GM23338 (cell line): ENCODE results near the gene WFDC10A. TPM values are rescaled to one million over a fixed set of nuclear protein-coding genes. Genes with fewer than 3 reads are reported as not detected.

ENCODE experiments used
- CREB1 ChIP-seq: fragments of 250-450 bp; sonication (Bioruptor Pico); IDR thresholded peaks from 2 replicates; pipeline ENCODE4 v1.5.0; 2020; ENCODE audit warnings: low read depth, mild to moderate bottlenecking, moderate library complexity
- EZH2 ChIP-seq: fragments of 200-600 bp; sonication (generic); IDR thresholded peaks from one replicate; pipeline ENCODE4 v1.8.0; 2017; ENCODE audit warnings: antibody characterized with exemption, mild to moderate bottlenecking, low read depth; ENCODE audit not compliant: unreplicated experiment
- EZH2phosphoT487 ChIP-seq: fragments of 200-600 bp; sonication (generic); IDR thresholded peaks from one replicate; pipeline ENCODE4 v1.8.1; 2018; ENCODE audit warnings: antibody characterized with exemption; ENCODE audit not compliant: unreplicated experiment
- NANOG ChIP-seq: IDR thresholded peaks from 2 replicates; pipeline ENCODE4 v1.6.1; 2016; ENCODE audit warnings: antibody characterized with exemption, borderline replicate concordance
- STAT1 ChIP-seq: IDR thresholded peaks from one replicate; pipeline ENCODE4 v1.6.1; 2016; ENCODE audit warnings: antibody characterized with exemption; ENCODE audit not compliant: unreplicated experiment
- polyA plus RNA-seq: library from polyadenylated mRNA; unstranded; fragments of >200 nt; fragmentation: Nextera tagmentation; extraction: Ambion mirVana; gene quantifications from 2 replicates; pipeline ENCODE4 v1.2.1, GENCODE V29; 2016
- total RNA-seq: library from RNA; depleted of rRNA; stranded (reverse); fragments of >200 nt; shearing (Covaris generic); gene quantifications from 2 replicates; pipeline ENCODE4 v1.2.3, GENCODE V29; 2014
- TF ChIP-seq, protein P1 (sequence below): fragments of 250-450 bp; sonication (Bioruptor Pico); IDR thresholded peaks from 2 replicates; pipeline ENCODE4 v1.5.0; 2020; ENCODE audit warnings: mild to moderate bottlenecking, moderate library complexity
- TF ChIP-seq, protein P2 (sequence below): IDR thresholded peaks from one replicate; pipeline ENCODE4 v1.6.1; 2018; ENCODE audit warnings: antibody characterized with exemption; ENCODE audit not compliant: unreplicated experiment

Gene WFDC10A
- total and polyA plus RNA-seq, 2 experiments from 2014 or later, result not detected

DNA sequence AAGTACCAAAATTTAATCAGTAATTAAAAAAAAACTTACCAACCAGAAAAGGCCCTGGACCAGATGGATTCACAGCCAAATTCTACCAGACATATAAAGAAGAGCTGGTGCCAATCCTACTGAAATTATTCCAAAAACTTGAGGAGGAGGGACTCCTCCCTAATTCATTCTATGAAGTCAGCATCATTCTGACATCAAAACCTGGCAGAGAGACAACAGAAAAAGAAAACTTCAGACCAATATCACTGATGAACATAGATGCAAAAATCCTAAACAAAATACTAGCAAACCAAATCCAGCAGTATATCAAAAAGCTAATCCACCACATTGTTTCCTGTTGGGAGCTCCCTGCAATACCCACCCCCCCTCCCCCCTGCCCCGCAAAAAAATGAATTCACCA is 40.6 kb downstream of the WFDC10A start, which contains the start of gene WFDC11 (continued):
- TF ChIP-seq, protein P1, sequence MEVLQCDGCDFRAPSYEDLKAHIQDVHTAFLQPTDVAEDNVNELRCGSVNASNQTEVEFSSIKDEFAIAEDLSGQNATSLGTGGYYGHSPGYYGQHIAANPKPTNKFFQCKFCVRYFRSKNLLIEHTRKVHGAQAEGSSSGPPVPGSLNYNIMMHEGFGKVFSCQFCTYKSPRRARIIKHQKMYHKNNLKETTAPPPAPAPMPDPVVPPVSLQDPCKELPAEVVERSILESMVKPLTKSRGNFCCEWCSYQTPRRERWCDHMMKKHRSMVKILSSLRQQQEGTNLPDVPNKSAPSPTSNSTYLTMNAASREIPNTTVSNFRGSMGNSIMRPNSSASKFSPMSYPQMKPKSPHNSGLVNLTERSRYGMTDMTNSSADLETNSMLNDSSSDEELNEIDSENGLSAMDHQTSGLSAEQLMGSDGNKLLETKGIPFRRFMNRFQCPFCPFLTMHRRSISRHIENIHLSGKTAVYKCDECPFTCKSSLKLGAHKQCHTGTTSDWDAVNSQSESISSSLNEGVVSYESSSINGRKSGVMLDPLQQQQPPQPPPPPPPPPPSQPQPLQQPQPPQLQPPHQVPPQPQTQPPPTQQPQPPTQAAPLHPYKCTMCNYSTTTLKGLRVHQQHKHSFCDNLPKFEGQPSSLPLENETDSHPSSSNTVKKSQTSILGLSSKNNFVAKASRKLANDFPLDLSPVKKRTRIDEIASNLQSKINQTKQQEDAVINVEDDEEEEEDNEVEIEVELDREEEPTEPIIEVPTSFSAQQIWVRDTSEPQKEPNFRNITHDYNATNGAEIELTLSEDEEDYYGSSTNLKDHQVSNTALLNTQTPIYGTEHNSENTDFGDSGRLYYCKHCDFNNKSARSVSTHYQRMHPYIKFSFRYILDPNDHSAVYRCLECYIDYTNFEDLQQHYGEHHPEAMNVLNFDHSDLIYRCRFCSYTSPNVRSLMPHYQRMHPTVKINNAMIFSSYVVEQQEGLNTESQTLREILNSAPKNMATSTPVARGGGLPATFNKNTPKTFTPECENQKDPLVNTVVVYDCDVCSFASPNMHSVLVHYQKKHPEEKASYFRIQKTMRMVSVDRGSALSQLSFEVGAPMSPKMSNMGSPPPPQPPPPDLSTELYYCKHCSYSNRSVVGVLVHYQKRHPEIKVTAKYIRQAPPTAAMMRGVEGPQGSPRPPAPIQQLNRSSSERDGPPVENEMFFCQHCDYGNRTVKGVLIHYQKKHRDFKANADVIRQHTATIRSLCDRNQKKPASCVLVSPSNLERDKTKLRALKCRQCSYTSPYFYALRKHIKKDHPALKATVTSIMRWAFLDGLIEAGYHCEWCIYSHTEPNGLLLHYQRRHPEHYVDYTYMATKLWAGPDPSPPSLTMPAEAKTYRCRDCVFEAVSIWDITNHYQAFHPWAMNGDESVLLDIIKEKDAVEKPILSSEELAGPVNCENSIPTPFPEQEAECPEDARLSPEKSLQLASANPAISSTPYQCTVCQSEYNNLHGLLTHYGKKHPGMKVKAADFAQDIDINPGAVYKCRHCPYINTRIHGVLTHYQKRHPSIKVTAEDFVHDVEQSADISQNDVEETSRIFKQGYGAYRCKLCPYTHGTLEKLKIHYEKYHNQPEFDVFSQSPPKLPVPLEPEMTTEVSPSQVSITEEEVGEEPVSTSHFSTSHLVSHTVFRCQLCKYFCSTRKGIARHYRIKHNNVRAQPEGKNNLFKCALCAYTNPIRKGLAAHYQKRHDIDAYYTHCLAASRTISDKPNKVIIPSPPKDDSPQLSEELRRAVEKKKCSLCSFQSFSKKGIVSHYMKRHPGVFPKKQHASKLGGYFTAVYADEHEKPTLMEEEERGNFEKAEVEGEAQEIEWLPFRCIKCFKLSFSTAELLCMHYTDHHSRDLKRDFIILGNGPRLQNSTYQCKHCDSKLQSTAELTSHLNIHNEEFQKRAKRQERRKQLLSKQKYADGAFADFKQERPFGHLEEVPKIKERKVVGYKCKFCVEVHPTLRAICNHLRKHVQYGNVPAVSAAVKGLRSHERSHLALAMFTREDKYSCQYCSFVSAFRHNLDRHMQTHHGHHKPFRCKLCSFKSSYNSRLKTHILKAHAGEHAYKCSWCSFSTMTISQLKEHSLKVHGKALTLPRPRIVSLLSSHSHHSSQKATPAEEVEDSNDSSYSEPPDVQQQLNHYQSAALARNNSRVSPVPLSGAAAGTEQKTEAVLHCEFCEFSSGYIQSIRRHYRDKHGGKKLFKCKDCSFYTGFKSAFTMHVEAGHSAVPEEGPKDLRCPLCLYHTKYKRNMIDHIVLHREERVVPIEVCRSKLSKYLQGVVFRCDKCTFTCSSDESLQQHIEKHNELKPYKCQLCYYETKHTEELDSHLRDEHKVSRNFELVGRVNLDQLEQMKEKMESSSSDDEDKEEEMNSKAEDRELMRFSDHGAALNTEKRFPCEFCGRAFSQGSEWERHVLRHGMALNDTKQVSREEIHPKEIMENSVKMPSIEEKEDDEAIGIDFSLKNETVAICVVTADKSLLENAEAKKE, result no peak
- no peak for TF ChIP-seq CREB1
- TF ChIP-seq NANOG, result no peak
- TF ChIP-seq, protein P2, sequence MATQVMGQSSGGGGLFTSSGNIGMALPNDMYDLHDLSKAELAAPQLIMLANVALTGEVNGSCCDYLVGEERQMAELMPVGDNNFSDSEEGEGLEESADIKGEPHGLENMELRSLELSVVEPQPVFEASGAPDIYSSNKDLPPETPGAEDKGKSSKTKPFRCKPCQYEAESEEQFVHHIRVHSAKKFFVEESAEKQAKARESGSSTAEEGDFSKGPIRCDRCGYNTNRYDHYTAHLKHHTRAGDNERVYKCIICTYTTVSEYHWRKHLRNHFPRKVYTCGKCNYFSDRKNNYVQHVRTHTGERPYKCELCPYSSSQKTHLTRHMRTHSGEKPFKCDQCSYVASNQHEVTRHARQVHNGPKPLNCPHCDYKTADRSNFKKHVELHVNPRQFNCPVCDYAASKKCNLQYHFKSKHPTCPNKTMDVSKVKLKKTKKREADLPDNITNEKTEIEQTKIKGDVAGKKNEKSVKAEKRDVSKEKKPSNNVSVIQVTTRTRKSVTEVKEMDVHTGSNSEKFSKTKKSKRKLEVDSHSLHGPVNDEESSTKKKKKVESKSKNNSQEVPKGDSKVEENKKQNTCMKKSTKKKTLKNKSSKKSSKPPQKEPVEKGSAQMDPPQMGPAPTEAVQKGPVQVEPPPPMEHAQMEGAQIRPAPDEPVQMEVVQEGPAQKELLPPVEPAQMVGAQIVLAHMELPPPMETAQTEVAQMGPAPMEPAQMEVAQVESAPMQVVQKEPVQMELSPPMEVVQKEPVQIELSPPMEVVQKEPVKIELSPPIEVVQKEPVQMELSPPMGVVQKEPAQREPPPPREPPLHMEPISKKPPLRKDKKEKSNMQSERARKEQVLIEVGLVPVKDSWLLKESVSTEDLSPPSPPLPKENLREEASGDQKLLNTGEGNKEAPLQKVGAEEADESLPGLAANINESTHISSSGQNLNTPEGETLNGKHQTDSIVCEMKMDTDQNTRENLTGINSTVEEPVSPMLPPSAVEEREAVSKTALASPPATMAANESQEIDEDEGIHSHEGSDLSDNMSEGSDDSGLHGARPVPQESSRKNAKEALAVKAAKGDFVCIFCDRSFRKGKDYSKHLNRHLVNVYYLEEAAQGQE, result no peak
- no peak for TF ChIP-seq EZH2phosphoT487
- TF ChIP-seq EZH2, result no peak
- no peak for TF ChIP-seq STAT1
